GM21529 (cell line): Measurements from ENCODE around the gene NTRK3.

ENCODE experiments used
- ATAC-seq: cut with Tn5 transposase; IDR thresholded peaks from one replicate; pipeline ENCODE4 v1.9.1; 2021; ENCODE audit not compliant: unreplicated experiment

NTRK3 gene

GRCh38 chr15:88258093-88258641 is 1.6 kb upstream of the NTRK3 start:
- ATAC-seq = no peak

GRCh38 chr15:88257311-88258092 is 963 bp upstream of the NTRK3 start:
- no peak for ATAC-seq

GRCh38 chr15:88255484-88256278 is 858 bp downstream of the NTRK3 start:
- no peak for ATAC-seq

GRCh38 chr15:88255087-88255483 is 1.5 kb downstream of the NTRK3 start:
- ATAC-seq = no peak

- ATAC-seq = no peak
Measured at GRCh38 chr15:88252441-88252840, 4.1 kb downstream of the NTRK3 start.

- ATAC-seq = no peak
Measured at GRCh38 chr15:88250826-88251225, 5.7 kb downstream of the NTRK3 start.

- no peak for ATAC-seq
Measured at GRCh38 chr15:88249220-88249619, 7.3 kb downstream of the NTRK3 start.

- ATAC-seq = no peak
Measured at GRCh38 chr15:88247914-88248313, 8.6 kb downstream of the NTRK3 start.

GRCh38 chr15:88246666-88247446 is 9.7 kb downstream of the NTRK3 start:
- peak; percentile 80 for ATAC-seq

GRCh38 chr15:88246081-88246480 is 10.5 kb downstream of the NTRK3 start:
- ATAC-seq = no peak

GRCh38 chr15:88243895-88244787 is 12.4 kb downstream of the NTRK3 start:
- peak; percentile 56 for ATAC-seq

- ATAC-seq = no peak
Measured at GRCh38 chr15:88242586-88243555, 13.7 kb downstream of the NTRK3 start.

GRCh38 chr15:88241461-88241860 is 15.1 kb downstream of the NTRK3 start:
- ATAC-seq = no peak

GRCh38 chr15:88241060-88241459 is 15.5 kb downstream of the NTRK3 start:
- ATAC-seq = no peak

- ATAC-seq = no peak
Measured at GRCh38 chr15:88239594-88239993, 16.9 kb downstream of the NTRK3 start.

- no peak for ATAC-seq
Measured at GRCh38 chr15:88238618-88239430, 17.7 kb downstream of the NTRK3 start.

GRCh38 chr15:88234711-88235110 is 21.8 kb downstream of the NTRK3 start:
- no peak for ATAC-seq

- ATAC-seq = no peak
Measured at GRCh38 chr15:88233921-88234320, 22.6 kb downstream of the NTRK3 start.
